Cardiac atrium fibroblast (primary cell): ENCODE results near the gene SH3RF3. TPM values are rescaled to one million over a fixed set of nuclear protein-coding genes. Genes with fewer than 3 reads are reported as not detected.

Experiments
- total RNA-seq: library from RNA; depleted of rRNA; stranded (reverse); fragments of >200 nt; gene quantifications from 2 replicates; pipeline ENCODE4 v1.2.3, GENCODE V29; 2015

The SH3RF3 gene
- 8.4 and 9.6 TPM in 2 replicates for total RNA-seq

DNA sequence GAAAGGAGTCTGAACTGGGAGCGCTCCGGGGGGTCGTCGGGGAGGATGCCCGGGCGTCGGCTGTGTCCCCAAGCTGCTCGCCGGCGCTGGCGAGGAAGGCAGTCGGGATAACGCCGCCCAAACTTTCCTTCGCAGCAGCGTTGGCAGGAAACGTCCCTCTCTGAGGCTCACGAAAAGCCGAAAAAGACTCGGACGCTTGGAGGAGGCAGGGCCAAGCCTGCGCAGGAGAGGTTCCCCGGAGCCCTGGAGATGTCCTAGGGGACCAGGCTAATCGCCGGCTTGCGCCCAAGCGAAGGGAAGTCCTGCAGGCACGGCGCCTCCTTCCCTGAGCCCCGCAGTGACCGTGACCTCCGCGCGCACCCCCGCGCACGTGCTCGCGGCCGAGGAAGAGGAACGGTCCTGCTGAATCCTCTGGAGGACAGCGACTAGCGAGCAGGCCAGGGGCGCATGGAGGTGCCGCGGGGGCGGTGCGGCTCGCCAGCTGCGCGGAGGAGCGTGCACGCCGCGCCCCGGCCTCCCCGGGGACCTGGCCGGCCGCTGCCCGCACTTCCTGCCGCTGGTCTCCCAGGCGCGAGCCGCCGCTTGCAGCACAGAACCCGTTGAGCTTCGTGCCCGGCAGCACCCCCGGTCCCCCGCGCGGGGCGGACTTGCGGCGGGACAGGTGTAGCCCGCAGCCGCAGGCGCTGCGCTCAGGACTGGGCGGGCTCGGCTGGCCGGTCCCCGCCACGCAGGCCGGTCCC lies at the start of gene SH3RF3:
SH3RF3 (plus strand) TSS at position 590 of the 740 bp plus-strand sequence.

Other genes with a start within 250 kb of the SH3RF3 start
- not detected in 2 replicates for gene EDAR, start 140.0 kb upstream of the SH3RF3 start, total RNA-seq